Urinary bladder (tissue), 4 donors: ENCODE measurements around the gene WDR33. TPM values are rescaled to one million over a fixed set of nuclear protein-coding genes. Genes with fewer than 3 reads are reported as not detected.

Source experiments
- DNase-seq: peaks from one replicate; pipeline ENCODE4 v3.0.0-alpha.2; 2015; ENCODE audit errors: extremely low spot score
- H3K27ac ChIP-seq: one replicate; pipeline ENCODE4 v1.5.1; 2013; ENCODE audit warnings: low read depth, mild to moderate bottlenecking, moderate library complexity
- H3K36me3 ChIP-seq: one replicate; pipeline ENCODE4 v1.6.1; 2013; ENCODE audit warnings: mild to moderate bottlenecking, moderate library complexity; ENCODE audit not compliant: insufficient read depth
- H3K4me1 ChIP-seq: one replicate; pipeline ENCODE4 v1.6.1; 2013; ENCODE audit warnings: mild to moderate bottlenecking, moderate library complexity; ENCODE audit not compliant: insufficient read depth
- H3K4me3 ChIP-seq: one replicate; pipeline ENCODE4 v1.5.1; 2013; ENCODE audit warnings: low read depth, low read length
- WGBS: extraction: QIAGEN DNeasy Blood & Tissue Kit; methylation state at CpG from one replicate; pipeline ENCODE4 v1.1.7; 2013; 5-methylcytosine and 5-hydroxymethylcytosine counted together
- polyA plus RNA-seq: library from polyadenylated mRNA; stranded (reverse); fragments of 200-250 nt; gene quantifications from one replicate; pipeline ENCODE4 v1.2.3, GENCODE V29; 2013
- total RNA-seq: library from RNA; depleted of rRNA; stranded (reverse); fragments of >200 nt; gene quantifications from one replicate; pipeline ENCODE4 v1.2.3, GENCODE V29; 2014
- donor health status: healthy with polysubstance abuse.
- donor health status: healthy.

Gene WDR33
- total and polyA plus RNA-seq, 2 donors: 15.7 to 88.7 TPM

GRCh38 chr2:127698553-127699355, 112.2 kb downstream of the WDR33 start:
- WGBS: 95% methylated on average over 27 of the region's 27 CpGs
- no peak for DNase-seq
- no peak overlapping the region for H3K27ac ChIP-seq
- no peaks in the 10 kb centered on the region for H3K36me3 ChIP-seq
- H3K4me3 ChIP-seq: no peak overlapping the region
- H3K4me1 ChIP-seq: no peaks in the 10 kb centered on the region

- no peak overlapping the region for H3K4me3 ChIP-seq
- no peaks in the 10 kb centered on the region for H3K36me3 ChIP-seq
- DNase-seq: no peak
- no peaks in the 10 kb centered on the region for H3K4me1 ChIP-seq
- WGBS: 93% methylated on average over 21 of the region's 21 CpGs
- H3K27ac ChIP-seq: no peak overlapping the region
Measured at GRCh38 chr2:127697482-127698180, 113.3 kb downstream of the WDR33 start.

GRCh38 chr2:127695491-127696472, 115.2 kb downstream of the WDR33 start:
- Histone ChIP-seq H3K4me1 (no peaks in the 10 kb centered on the region), H3K36me3 (no peaks in the 10 kb centered on the region), H3K4me3 (peak overlapping the region; percentile 27), H3K27ac (no peak overlapping the region)
- 33% methylated on average over 52 of the region's 52 CpGs for WGBS
- DNase-seq: no peak

- H3K36me3 ChIP-seq: no peaks in the 10 kb centered on the region
- H3K4me1 ChIP-seq: no peaks in the 10 kb centered on the region
- 72% methylated on average over 9 of the region's 9 CpGs for WGBS
- no peak overlapping the region for H3K27ac ChIP-seq
- H3K4me3 ChIP-seq: no peak overlapping the region
- DNase-seq: no peak
Measured at GRCh38 chr2:127694986-127695385, 116.0 kb downstream of the WDR33 start.

GRCh38 chr2:127690696-127691095, 120.3 kb downstream of the WDR33 start:
- H3K36me3 ChIP-seq: no peaks in the 10 kb centered on the region
- no peak overlapping the region for H3K27ac ChIP-seq
- no peak for DNase-seq
- no peaks in the 10 kb centered on the region for H3K4me1 ChIP-seq
- H3K4me3 ChIP-seq: no peak overlapping the region
- WGBS: 90% methylated on average over 2 of the region's 2 CpGs

GRCh38 chr2:127688405-127688804, 122.6 kb downstream of the WDR33 start:
- Histone ChIP-seq H3K4me1 (no peaks in the 10 kb centered on the region), H3K27ac (no peak overlapping the region), H3K36me3 (no peaks in the 10 kb centered on the region), H3K4me3 (no peak overlapping the region)
- 78% methylated on average over 1 of the region's 1 CpG for WGBS
- DNase-seq: no peak

- no peaks in the 10 kb centered on the region for H3K36me3 ChIP-seq
- no peaks in the 10 kb centered on the region for H3K4me1 ChIP-seq
- no peak overlapping the region for H3K4me3 ChIP-seq
- no peak overlapping the region for H3K27ac ChIP-seq
- no peak for DNase-seq
- 36% methylated on average over 8 of the region's 8 CpGs for WGBS
Measured at GRCh38 chr2:127685410-127686080, 125.4 kb downstream of the WDR33 start.

- WGBS: 31% methylated on average over 15 of the region's 15 CpGs
- no peak overlapping the region for H3K27ac ChIP-seq
- no peak overlapping the region for H3K4me3 ChIP-seq
- H3K4me1 ChIP-seq: no peaks in the 10 kb centered on the region
- no peak for DNase-seq
- no peaks in the 10 kb centered on the region for H3K36me3 ChIP-seq
Measured at GRCh38 chr2:127683757-127684156, 127.2 kb downstream of the WDR33 start.

- DNase-seq: no peak
- Histone ChIP-seq H3K4me3 (no peak overlapping the region), H3K4me1 (no peaks in the 10 kb centered on the region), H3K27ac (no peak overlapping the region), H3K36me3 (no peaks in the 10 kb centered on the region)
Measured at GRCh38 chr2:127683056-127683455, 127.9 kb downstream of the WDR33 start.

- no peak for DNase-seq
- H3K4me3 ChIP-seq: no peak overlapping the region
Measured at GRCh38 chr2:127681976-127682857, 128.8 kb downstream of the WDR33 start.

GRCh38 chr2:127681288-127681804, 129.6 kb downstream of the WDR33 start:
- H3K4me3 ChIP-seq: no peak overlapping the region
- no peaks in the 10 kb centered on the region for H3K4me1 ChIP-seq
- 26% methylated on average over 25 of the region's 25 CpGs for WGBS
- H3K27ac ChIP-seq: no peak overlapping the region
- no peak for DNase-seq
- no peaks in the 10 kb centered on the region for H3K36me3 ChIP-seq

More at GRCh38 chr2:127681976-127682857, 128.8 kb downstream of the WDR33 start:
- Histone ChIP-seq H3K4me1 (no peaks in the 10 kb centered on the region), H3K36me3 (no peaks in the 10 kb centered on the region), H3K27ac (no peak overlapping the region)
- WGBS: 50% methylated on average over 6 of the region's 6 CpGs

GRCh38 chr2:127680706-127681287, 130.2 kb downstream of the WDR33 start:
- DNase-seq: no peak
- H3K27ac ChIP-seq: no peak overlapping the region
- H3K4me3 ChIP-seq: no peak overlapping the region
- H3K4me1 ChIP-seq: no peaks in the 10 kb centered on the region
- 88% methylated on average over 19 of the region's 19 CpGs for WGBS
- no peaks in the 10 kb centered on the region for H3K36me3 ChIP-seq
